NCI-H128 (cell line): ENCODE data around the gene USP44.
"Not testable (repeated sequence)": the region's sequence is repeated elsewhere in the genome, so short reads cannot be mapped to it uniquely, and the experiment has no call there.

Source experiments
- DNase-seq: peaks from one replicate; lab custom pipeline; 2025; ENCODE audit not compliant: unreplicated experiment; lab: John Stamatoyannopoulos, UW

USP44 gene

DNA sequence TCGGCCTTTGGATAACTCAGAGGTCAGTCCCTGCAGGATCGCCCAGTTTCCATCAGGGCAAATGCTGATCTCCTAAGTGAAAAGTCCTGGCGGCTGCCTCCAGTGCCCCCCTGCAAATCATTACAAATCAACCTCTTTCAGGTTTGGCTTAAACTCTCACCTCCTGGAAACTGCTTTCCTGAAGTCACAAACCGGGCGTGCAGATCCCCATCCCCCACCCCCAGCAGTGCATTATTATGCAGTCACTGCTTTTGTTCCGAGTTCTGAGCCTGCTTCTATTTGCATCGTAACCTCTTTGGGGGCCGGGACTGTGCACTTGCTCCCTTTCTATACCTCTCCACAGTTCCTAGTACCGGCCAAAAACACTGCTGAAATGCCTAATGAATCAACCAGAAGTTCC is at the start of gene USP44:
TSS of gene USP44 (minus strand) at position 172 of the 400 bp plus-strand sequence. CDS start 17,220 bp downstream, outside the sequence.
- DNase-seq: no peak

DNA sequence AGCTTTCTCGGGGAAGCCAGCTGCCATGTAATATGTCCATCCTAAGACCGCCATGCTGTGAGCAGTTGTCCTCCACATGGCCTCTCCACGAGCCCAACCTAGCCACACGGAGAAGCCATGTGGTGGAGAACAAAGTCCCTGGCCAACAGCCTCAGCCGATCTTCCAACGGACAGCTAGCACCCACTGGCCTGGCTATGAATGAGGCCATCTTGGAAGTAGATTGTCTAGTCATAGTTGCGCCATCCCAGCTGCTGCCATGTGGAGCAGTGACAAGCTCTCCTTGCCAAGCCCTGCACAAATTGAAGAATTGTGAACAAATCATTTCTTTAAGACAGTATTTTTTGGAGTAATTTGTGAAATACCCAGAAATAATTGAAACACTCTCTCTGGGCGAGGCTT is 49.3 kb upstream of the USP44 start:
- no peak for DNase-seq

DNA sequence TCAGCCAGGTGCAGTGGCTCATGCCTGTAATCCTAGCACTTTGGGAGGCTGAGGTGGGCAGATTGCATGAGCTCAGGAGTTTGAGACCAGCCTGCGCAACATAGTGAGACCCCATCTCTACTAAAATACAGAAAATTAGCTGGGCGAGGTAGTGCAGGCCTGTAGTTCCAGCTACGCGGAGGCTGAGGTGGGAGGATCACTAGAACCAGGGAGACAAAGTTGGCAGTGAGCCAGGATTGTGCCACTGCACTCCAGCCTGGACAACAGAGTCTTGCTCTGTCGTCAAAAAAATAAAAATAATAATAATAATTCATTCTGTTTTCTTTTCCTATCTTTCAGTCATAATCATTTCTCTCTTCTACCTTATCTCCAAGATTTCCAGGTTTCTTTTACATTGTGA is 48.6 kb upstream of the USP44 start:
- no peak for DNase-seq

DNA sequence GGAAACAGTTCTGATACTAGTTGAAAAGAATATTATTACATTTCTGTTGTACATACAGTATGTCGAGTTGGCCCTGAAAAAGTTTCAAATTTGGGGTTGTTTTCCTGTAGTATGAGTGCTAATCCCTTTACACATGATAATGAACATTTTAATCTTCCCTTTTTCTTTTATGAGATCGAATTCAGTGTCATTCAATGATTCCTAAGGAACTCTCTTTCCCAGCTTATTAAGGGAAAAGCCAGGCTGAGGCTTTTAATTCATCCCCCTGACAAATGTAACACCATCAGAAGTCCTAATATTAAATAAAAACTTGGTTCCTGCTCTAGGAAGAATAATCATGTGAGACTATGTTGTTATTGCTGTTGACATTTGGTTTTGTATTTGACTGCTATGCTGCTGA is 42.9 kb upstream of the USP44 start:
- DNase-seq: no peak

DNA sequence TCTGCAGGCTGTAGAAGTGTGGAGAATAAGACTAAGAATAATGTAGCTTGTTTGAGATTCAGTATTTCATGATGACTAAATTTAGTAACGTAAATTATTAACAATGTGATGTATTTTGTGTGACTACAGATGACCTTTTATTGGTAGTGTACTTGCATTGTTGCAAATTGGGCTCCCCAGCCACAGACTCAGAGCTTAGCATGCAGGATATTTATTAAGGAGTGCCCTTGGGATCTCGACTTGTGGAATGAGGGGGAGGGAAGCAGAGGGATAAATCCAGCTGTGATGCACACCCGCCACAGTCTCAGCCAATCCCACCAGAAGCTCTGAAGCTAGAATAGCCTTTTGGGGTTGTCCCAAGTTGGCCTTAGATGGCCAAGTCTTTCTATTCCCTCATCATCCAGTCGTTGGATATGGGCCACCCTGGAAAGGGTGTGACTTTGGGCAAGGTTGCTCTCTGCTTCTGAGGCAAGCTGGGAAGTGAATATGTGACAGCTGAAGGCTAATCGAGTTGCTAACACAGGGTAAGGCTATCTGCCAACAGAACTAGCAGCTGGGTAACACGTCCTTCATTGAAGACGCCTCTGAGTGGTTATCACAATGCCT is 42.1 kb upstream of the USP44 start:
- DNase-seq: no peak

DNA sequence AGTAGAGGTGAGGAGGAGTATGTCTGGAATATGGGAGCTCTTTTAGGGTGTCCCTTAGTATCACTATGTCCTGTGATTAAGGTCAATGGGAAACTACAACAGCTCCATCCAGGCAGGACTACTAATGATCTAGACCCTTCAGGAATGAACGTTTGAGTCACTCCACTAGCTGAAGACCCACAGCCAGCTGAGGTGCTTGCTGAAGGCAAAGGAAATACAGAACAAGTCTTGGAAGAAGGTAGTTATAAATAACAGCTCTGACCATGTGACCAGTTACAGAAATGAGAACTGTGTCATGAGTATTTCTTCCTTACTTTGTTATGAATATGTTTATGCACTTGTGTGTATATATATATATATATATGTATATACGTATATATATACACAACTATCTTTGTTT is 40.5 kb upstream of the USP44 start:
- no peak for DNase-seq

DNA sequence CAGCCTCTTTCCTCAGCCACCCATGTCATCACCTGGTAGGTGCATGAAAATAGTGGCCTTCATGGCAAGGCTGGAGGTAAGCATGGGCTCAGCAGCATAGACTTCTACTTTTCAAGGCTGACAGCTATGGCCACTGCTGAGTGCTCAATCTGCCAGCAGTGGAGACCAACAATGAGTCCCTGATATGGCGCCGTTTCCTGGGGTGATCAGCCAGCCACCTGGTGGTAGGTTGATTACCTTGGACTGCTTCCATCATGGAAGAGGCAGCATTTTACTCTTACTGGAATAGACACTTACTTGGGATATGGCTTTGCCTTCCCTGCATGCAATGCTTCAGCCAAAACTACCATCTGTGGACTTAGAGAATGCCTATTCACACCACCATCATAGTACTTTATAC is 39.5 kb upstream of the USP44 start:
- DNase-seq: no peak

DNA sequence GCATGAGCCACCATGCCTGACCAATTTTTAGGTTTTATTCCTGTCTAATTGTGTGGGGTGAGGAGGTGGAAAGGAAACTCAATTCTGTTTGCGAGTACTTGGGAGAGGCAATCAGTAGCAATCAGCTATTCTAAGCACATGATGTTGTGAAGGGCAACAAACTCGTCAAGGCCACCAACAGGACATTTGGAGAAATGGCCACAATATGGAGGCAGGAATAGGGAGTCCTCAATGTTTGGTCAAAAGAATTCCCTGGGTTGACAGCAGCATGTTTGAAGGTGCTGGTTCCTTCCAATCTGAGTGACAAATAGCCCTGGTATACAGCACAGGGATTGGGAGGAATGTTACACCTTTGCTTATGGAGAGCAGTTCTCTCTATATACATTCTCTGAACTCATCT is 32.7 kb upstream of the USP44 start:
- no peak for DNase-seq

DNA sequence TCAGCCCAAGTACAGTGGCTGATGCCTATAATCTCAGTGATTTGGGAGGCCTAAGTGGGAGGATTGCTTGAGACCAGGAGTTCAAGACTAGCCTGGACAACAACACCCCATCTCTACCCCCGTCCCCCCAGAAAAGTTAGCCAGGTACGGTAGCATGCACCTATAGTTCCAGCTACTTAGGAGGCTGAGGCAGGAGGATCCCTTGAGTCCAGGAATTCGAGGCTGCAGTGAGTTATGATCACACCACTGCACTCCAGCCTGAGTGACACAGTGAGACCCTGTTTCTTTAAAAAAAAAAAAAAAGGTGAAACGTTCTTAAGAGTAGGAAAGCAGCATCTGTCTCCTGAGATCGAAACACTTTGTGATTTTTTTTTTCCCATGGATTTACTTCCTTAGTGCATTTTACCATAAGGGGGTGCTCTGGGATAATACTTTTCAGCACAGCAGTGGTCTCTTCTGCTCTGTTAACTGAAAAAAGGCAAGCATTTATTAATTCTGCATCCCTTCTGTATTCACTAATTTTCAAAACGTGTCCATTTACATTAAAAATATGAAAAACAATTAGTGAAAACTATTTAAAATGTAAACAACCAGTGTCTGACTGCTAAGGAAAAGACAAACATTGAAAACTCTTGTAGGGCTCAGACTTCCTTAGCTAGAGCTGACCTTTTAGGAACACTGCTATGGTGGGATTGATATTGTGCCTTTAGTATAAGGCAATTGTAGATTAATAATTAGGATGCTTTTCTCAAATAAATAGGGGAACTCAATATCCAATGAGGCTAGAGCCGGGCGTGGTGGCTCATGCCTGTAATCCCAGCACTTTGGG is 31.2 kb upstream of the USP44 start:
- DNase-seq: peak; percentile 5

DNA sequence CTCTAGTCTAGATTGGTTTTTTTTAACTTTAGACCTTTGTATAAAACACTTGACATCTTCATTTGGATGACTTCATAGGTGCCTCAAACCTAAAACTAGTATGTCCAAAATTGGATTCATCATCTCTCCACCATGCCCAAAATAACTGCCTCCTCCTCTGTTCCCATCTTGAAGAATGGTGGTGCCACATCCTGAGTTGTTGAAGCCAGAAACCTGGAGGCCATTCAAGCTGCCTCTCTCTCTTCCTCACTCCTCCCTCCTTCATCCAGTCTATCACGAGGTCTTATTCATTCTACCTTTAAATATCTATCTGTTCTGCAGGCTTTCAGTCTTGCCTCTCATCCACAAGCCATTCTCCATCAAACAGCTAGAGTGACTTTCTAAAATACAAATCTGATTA is 26.5 kb upstream of the USP44 start:
- no peak for DNase-seq

DNA sequence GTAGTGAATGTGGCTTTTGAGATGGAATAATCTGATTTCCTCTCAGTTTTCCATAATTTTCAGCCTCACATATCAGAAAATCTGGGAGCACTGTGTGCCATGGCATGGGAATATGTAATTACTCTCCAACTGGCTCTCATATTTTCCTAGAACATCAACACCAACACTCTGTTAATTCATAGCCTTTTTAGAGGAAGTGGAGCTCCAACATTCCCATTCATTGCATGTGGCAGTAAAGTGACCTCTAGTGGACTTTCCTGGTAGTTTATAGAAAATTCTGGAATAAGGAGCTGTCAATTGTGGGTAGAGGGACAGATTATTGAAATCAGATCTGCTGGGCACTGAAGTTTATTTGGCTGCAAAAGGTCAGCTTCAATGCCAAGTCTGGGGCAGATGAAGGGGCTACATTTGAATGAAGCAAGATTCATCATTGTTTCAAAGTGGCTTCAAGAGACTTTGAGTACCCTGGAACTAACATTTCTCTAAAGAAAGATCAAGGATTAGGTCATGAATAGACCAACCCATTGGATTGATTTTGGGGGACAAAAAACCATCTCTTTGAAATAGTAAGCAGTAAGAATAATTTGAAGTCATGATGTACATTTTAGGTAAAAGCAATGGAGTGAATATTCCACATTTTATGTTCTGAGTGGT is 23.6 kb upstream of the USP44 start:
- no peak for DNase-seq

DNA sequence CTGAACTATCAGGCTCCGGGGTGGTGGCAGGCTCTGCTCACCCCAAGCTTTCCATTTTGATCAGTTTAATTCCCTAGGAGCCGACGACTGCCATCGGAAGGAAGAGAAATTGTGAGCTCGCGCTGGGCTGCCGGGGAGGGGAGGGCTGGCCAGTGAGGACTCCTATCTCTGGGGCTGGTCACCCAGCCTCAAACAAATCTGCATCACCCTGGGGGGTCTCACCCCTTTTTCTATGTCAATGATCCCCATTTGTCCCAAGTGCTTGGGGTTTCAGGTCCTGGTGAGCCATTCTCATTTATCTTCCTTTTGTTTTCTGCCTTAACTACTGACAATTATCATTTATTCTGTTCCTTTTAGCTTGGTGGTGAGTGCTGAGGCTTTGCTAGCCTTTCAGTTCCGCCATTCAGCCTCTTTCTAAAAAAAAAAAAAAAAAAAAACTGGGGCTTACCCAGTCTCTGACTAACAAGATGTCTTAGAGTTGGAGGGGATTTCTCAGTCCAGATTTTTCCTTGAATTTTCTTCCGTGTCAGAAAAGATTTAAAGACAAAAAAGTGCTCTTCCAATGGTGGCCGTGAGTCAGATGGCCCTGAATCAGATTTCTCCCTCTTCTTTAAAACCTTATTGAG is 22.8 kb upstream of the USP44 start:
- no peak for DNase-seq

DNA sequence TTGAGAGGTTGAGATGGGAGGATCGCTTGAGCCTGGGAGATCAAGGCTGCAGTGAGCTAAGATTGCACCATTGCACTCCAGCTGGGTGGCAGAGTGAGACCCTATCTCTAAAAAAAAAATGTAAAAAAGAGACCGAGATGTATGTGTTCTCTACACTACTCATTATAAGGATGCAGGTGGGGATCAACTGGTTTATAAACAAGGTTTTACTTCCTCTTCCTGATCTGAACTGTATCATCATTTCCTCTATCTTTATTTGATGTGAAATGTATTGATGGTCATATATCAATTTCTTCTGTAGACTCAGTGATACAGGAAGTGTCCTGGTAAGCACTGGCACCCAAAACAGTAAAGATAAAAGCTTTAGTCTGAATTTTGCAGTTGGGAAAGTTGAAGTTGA is 20.1 kb upstream of the USP44 start:
- DNase-seq: no peak

DNA sequence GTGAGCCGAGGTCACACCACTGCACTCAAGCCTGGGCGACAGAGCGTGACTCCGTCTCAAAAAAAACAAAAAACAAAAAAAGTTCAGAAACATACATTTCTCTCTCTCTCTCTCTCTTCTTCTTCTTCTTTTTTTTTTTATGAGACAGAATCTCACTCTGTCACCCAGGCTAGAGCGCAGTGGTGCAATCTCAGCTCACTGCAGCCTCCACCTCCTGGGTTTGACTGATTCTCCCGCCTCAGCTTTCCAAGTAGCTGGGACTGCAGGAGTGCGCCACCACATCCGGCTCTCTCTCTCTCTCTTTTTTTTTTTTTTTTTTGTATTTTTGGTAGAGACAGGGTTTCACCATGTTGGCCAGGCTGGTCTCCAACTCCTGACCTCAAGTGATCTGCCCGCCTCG is 16.8 kb upstream of the USP44 start:
- DNase-seq: not testable (repeated sequence)

DNA sequence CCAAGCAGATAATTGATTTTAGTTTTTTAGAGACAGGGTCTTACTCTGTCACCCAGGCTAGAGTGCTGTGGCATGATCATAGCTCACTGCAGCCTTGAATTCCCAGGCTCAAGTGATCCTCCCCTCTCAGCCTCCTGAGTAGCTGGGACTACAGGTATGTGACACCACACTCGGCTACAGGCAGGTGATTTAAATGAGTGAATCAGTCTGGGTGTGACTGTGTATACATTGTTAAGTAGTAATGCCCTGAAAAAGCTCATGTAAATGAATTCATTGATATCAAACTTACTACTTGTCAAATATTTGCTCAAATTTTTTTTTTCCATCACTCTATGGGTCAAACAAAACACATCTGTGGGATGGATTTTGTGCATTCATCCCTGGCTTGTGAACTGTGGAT is 6.3 kb upstream of the USP44 start:
- DNase-seq: no peak

DNA sequence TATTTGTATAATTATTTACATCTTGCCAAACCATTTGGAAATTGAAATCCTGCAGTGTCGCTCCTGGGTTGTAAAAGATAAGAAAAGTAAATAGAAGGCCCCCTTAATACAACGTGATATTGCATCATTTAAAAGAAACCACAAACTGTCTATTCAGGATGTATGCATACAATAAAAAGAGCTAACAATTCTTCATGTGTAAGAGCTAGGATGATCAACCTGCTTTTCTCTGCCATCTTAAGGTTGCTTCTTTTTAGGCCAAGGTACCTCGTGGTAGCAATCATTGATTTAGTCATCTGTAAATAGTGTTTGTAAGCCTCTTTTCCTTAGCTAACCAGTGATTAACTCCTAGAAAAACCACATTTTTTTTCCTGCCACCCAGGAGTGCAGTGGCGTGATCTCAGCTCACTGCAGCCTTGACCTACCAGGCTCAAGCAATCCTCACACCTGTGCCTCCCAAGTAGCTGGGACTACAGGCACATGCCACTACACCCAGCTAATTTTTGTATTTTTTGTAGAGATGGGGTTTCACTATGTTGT is 3.3 kb upstream of the USP44 start:
- no peak for DNase-seq

DNA sequence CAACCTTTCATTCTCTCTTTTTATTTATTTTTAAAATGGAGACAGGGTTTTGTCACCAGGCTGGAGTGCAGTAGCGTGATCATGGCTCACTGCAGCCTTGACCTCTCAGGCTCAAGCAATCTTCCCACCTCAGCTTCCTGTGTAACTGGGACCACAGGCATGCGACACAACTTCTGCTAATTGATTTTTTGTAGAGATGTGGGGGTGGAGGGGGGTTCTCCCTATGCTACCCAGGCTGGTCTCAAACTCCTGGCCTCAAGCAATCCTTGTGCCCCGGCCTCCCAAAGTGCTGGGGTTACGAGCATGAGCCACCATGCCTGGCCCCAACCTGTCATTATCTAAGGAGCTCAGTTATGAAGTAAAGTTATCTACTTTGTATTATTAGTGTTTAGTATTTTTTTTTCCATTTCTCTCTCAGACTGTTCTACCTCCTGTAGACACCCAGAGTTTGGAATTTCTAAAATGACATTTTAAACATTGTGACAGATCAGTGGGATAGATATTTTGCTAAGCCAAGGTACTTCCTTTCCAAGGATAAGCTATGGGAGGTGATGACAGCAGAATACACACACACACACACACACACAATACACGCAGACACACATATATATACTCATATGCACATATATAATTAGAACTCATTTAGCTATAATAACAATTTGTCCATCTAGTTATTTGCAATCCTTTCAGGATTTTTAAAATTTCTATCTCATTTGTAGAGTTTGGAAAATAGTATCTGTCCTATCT is 2.1 kb upstream of the USP44 start:
- no peak for DNase-seq

DNA sequence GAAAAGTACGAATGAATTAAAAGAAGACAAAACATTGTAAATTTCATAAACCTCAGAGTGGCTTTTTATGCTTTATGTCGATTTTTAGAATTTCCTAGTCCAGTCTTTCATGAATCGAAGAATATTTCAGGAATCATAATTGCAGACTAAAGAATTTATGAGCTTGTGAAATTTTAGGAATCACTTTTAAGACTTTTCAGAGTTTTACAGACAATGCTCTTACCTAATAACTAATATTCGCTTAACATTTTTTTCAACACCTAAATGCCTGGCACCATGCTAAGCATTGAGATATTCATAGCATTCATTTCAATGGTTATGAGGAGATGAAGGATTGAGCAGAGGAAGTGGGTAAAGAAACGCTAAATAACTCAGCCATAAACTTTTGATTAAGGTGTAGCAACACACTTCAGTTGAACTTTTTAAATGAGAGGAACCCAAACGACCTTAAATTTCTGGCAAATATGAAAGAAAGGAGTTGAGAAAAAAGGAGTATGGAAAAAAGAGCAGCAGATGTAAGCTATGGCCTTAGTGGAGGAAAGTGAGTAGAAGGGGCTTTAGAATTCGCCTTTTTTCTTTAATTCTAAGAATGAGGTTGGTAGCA is 739 bp upstream of the USP44 start:
- no peak for DNase-seq

DNA sequence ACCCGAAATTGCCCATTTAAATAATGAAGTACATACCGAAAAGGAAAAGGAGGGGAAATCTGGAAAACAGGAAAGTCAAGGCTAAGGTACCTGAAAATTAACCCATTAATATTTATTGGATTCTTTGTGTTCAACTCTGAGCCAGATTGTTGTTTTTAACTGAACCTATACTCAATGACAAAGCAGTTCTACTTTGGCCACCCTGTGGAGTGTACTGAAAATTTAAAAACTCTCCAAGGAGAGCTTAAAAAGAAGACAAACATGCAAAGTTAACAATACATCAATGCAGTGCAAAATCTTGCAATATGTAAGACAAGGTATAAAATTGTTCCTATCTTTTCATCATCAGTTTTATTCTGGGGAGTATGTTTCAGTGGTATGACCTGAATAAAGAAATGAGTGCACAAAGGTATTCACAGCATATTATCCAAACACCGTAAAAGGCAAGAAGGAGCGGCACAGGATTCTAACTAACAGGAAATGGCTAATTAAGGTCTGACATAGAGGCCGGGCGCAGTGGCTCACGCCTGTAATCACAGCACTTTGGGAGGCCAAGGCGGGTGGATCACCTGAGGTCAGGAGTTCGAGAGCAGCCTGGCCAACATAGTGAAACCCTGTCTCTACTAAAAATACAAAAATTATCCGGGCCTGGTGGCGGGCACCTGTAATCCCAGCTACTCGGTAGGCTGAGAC is 1.7 kb downstream of the USP44 start:
- no peak for DNase-seq
